Brain microvascular endothelial cell (primary cell): Measurements from ENCODE around the gene NPBWR2.

Experiments used
- DNase-seq: peaks from one replicate; pipeline ENCODE4 v3.0.0-alpha.2; 2020
- H3K27ac ChIP-seq: fragments of 250-450 bp; sonication (Bioruptor Pico); 2 replicates; pipeline ENCODE4 v1.5.1; 2020; ENCODE audit warnings: mild to moderate bottlenecking, moderate library complexity
- H3K27me3 ChIP-seq: fragments of 250-450 bp; sonication (Bioruptor Pico); replicated peaks from 2 replicates; pipeline ENCODE4 v1.5.1; 2020; ENCODE audit warnings: mild to moderate bottlenecking
- H3K36me3 ChIP-seq: fragments of 250-450 bp; sonication (Bioruptor Pico); replicated peaks from 2 replicates; pipeline ENCODE4 v1.5.1; 2020; ENCODE audit warnings: mild to moderate bottlenecking
- H3K4me3 ChIP-seq: 2 replicates; pipeline ENCODE4 v1.5.1; 2011; ENCODE audit warnings: low read depth, mild to moderate bottlenecking, control low read depth, low read length, moderate library complexity
- in situ Hi-C: cut with HindIII; loops from 2 replicates; pipeline ENCODE4 v1.10.0; 2017; ENCODE audit warnings: low sequenced_read_pairs, low pct_ligation_motif_present
- TF ChIP-seq, protein P1 (sequence below): IDR thresholded peaks from 2 replicates; pipeline ENCODE4 v1.5.1; 2011; ENCODE audit warnings: low read depth, mild to moderate bottlenecking, moderate library complexity, low read length, control low read depth, inconsistent platforms; ENCODE audit errors: missing control alignments

NPBWR2 gene

DNA sequence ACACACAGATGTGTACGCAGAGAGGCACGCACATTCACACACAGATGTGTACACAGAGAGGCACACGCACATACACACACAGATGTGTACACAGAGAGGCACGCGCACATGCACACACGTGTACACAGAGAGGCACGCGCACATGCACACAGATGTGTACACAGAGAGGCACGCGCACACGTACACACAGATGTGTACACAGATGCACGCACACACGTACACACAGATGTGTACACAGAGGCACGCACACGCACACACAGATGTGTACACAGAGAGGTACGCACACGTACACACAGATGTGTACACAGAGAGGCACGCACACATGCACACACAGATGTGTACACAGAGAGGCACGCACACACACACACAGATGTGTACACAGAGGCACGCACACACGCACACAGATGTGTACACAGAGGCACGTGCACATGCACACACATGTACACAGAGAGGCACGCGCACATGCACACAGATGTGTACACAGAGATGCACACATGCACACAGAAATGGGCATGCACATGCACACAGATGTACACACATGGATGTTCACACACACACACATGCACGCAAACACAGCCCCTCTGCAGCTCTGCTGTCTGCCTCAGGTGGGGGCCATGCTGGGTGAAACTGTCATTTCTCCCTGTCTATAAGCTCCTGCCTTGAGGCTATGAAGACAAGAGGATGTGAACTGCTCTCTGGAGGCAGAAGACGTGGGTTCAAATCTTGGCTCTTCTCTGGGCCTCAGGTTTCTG is 42.6 kb upstream of the NPBWR2 start:
- Histone ChIP-seq H3K27me3 (no peaks in the 10 kb centered on the region), H3K36me3 (no peaks in the 10 kb centered on the region), H3K4me3 (no peak overlapping the region), H3K27ac (no peak overlapping the region)
- in situ Hi-C loops, result no loop called here
- TF ChIP-seq, protein P1, sequence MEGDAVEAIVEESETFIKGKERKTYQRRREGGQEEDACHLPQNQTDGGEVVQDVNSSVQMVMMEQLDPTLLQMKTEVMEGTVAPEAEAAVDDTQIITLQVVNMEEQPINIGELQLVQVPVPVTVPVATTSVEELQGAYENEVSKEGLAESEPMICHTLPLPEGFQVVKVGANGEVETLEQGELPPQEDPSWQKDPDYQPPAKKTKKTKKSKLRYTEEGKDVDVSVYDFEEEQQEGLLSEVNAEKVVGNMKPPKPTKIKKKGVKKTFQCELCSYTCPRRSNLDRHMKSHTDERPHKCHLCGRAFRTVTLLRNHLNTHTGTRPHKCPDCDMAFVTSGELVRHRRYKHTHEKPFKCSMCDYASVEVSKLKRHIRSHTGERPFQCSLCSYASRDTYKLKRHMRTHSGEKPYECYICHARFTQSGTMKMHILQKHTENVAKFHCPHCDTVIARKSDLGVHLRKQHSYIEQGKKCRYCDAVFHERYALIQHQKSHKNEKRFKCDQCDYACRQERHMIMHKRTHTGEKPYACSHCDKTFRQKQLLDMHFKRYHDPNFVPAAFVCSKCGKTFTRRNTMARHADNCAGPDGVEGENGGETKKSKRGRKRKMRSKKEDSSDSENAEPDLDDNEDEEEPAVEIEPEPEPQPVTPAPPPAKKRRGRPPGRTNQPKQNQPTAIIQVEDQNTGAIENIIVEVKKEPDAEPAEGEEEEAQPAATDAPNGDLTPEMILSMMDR, result no peak
- DNase-seq, result no peak

DNA sequence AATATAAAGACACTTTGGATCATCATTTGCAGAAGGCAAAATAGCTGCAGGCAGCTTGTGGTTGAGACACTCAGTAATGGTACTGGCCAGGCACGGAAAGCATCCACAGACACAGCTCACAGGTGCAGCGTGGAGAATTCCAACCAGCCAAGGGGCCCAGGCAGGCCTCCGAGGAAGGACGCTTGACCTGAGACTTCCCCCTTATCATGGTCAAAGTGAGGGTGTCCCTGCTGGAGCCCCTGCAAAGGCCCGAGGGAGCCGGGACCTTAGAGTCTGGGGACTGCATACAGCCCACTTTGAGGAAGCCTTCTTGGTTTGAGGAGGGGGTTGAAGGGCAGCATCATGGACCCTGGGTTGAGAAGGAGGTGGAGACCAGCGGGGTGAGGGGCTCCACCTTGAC is 41.8 kb upstream of the NPBWR2 start:
- Histone ChIP-seq H3K4me3 (no peak overlapping the region), H3K27me3 (no peaks in the 10 kb centered on the region), H3K27ac (no peak overlapping the region), H3K36me3 (no peaks in the 10 kb centered on the region)
- in situ Hi-C loops, result no loop called here
- TF ChIP-seq, protein P1, result no peak
- DNase-seq, result no peak

DNA sequence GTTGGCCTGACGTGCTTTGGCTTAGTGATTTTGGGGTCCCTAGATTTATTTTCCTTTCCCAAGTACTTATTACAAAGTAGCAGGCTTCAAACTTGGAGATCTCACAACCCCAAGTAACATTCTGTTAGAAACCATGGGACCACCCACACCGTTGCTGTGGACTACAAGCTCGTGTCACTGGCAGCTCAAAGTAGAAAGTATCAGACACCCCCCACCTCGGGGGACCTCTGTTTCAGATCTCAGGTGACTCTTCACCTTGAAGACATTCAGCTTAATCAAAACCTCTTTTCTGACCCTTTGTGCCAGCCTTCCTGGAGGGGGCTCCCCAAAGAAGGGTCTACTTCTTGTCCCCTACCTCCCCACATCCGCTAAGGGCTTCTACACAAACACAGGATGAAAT is 41.2 kb upstream of the NPBWR2 start:
- in situ Hi-C loops, result no loop called here

DNA sequence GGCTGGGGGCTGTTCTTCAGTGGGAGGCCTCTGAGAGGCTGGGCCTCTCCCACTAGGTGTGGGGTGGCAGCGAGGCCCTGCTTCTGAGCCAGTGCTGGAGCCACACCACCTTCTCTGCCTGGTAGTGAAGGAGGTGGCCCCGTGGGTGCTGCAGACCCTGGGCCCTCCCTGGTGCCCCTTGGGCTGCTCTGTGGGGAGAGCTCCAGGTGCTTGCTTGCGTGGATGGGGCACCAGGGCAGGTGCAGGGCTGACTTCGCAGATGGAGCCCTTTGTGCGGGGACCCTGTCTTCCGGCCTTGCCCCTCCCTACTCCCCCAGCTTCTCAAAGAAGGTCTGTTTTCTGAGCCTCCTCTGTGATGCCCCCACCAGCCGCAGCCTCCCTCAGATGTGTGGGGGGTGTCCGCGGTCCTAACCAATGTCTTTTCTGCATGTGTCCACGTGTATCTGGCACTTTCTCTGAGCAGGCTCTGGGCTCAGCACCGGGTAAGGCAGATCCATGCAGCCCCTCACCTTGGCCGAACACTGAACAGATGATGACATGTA is 39.6 kb upstream of the NPBWR2 start:
- Histone ChIP-seq H3K27me3 (no peaks in the 10 kb centered on the region), H3K36me3 (no peaks in the 10 kb centered on the region), H3K27ac (no peak overlapping the region), H3K4me3 (no peak overlapping the region)
- no peak for DNase-seq
- in situ Hi-C loops, result no loop called here
- TF ChIP-seq, protein P1, result no peak

More for the DNA sequence above, 41.2 kb upstream of the NPBWR2 start:
- Histone ChIP-seq H3K27me3 (no peaks in the 10 kb centered on the region), H3K36me3 (no peaks in the 10 kb centered on the region), H3K27ac (no peak overlapping the region), H3K4me3 (no peak overlapping the region)
- DNase-seq, result no peak
- TF ChIP-seq, protein P1, result no peak

DNA sequence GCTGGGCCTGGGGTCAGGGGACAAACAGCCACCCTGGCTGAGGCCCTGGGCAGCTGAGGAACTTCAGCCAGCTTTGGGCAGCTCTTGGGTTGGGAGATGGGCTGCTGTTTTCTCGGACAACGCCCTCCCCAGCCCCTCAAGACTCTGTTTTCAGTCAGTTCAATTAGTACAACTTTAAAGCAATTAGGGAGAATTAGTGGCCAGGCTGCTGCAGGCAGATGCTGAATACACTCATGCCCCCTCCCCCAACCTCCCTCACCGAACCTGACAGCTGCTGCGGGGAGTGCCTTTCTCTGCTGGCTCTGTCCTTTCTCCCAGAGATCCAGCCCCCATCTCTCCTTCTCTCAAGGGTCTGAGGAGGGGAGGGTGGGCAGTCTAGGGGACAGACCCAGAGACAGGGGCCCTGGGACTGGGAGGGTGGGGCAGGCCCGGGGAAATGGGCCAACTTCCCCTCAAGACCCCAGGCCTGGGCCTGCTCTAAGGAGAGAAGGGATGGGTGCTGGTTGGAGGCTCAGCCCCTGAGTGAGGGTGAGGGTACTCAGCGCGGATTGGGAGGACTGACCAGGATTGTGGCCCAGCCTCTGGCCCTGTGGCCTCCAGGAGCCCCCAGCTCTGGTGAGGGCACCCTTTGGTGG is 39.1 kb upstream of the NPBWR2 start:
- no peak for DNase-seq
- in situ Hi-C loops, result no loop called here
- no peak overlapping the region for H3K27ac ChIP-seq
- TF ChIP-seq, protein P1, result no peak
- no peak overlapping the region for H3K4me3 ChIP-seq
- no peaks in the 10 kb centered on the region for H3K36me3 ChIP-seq
- no peaks in the 10 kb centered on the region for H3K27me3 ChIP-seq
